Progenitor cell of endocrine pancreas (in vitro differentiated cells): Measurements from ENCODE around the gene RAD51B. TPM values are rescaled to one million over a fixed set of nuclear protein-coding genes. Genes with fewer than 3 reads are reported as not detected.
"Not testable (repeated sequence)": the region's sequence is repeated elsewhere in the genome, so short reads cannot be mapped to it uniquely, and the experiment has no call there.

Experiments used
- DNase-seq: peaks from one replicate; pipeline ENCODE4 v3.0.0; 2021; ENCODE audit warnings: low spot score; ENCODE audit not compliant: unreplicated experiment
- H3K27ac Mint-ChIP-seq: 2 replicates; pipeline ENCODE4 v1.8.0; 2021; ENCODE audit warnings: mild to moderate bottlenecking, moderate library complexity, mixed read lengths
- H3K27me3 Mint-ChIP-seq: 2 replicates; pipeline ENCODE4 v1.8.0; 2021; ENCODE audit warnings: mixed read lengths
- H3K36me3 Mint-ChIP-seq: 2 replicates; pipeline ENCODE4 v1.8.0; 2022; ENCODE audit warnings: mixed read lengths; ENCODE audit not compliant: insufficient read depth
- H3K4me1 Mint-ChIP-seq: 2 replicates; pipeline ENCODE4 v1.8.0; 2021; ENCODE audit warnings: low read depth, mixed read lengths
- H3K4me3 Mint-ChIP-seq: 2 replicates; pipeline ENCODE4 v1.8.0; 2021; ENCODE audit warnings: low read depth, mild to moderate bottlenecking, moderate library complexity, mixed read lengths
- H3K9me3 Mint-ChIP-seq: 2 replicates; pipeline ENCODE4 v1.8.0; 2021; ENCODE audit warnings: low read depth, mixed read lengths
- CTCF ChIP-seq: fragments of 200-600 bp; sonication (generic); IDR thresholded peaks from one replicate; pipeline ENCODE4 v1.5.0; 2021; ENCODE audit warnings: antibody characterized with exemption, mild to moderate bottlenecking; ENCODE audit not compliant: unreplicated experiment
- total RNA-seq: library from RNA; stranded (reverse); gene quantifications from 2 replicates; pipeline ENCODE4 v1.2.1, GENCODE V29; 2021

RAD51B gene
- total RNA-seq, 1 donor from 2014 or later, result 24.7 TPM

- no peak for TF ChIP-seq CTCF
- no peak overlapping the region for H3K4me3 Mint-ChIP-seq
- no peaks in the 10 kb centered on the region for H3K36me3 Mint-ChIP-seq
- H3K27ac Mint-ChIP-seq, result no peak overlapping the region
- DNase-seq, result no peak
- H3K27me3 Mint-ChIP-seq, result no peaks in the 10 kb centered on the region
- peaks cover 14% of the 10 kb centered on the region for H3K4me1 Mint-ChIP-seq
- no peaks in the 10 kb centered on the region for H3K9me3 Mint-ChIP-seq
These were observed 467.1 kb downstream of the RAD51B start for GRCh38 chr14:68286667-68287066.

GRCh38 chr14:68289452-68289851, 469.9 kb downstream of the RAD51B start:
- H3K4me1 Mint-ChIP-seq, result peaks cover 30% of the 10 kb centered on the region
- not testable (repeated sequence) for H3K36me3 Mint-ChIP-seq, H3K27ac Mint-ChIP-seq, H3K4me3 Mint-ChIP-seq, H3K27me3 Mint-ChIP-seq, H3K9me3 Mint-ChIP-seq, DNase-seq

- Mint-ChIP-seq H3K36me3 (no peaks in the 10 kb centered on the region), H3K4me3 (no peak overlapping the region), H3K27ac (peak overlapping the region; percentile 93), H3K4me1 (peaks cover 45% of the 10 kb centered on the region), H3K27me3 (no peaks in the 10 kb centered on the region), H3K9me3 (no peaks in the 10 kb centered on the region)
- no peak for DNase-seq
- TF ChIP-seq CTCF, result no peak
These were observed 472.2 kb downstream of the RAD51B start for GRCh38 chr14:68291820-68292219.

GRCh38 chr14:68292441-68293215, 473.0 kb downstream of the RAD51B start:
- Mint-ChIP-seq H3K4me1 (peaks cover 45% of the 10 kb centered on the region), H3K27ac (peak overlapping the region; percentile 93), H3K36me3 (no peaks in the 10 kb centered on the region)

GRCh38 chr14:68293404-68293803, 473.8 kb downstream of the RAD51B start:
- peaks cover 6% of the 10 kb centered on the region for H3K9me3 Mint-ChIP-seq
- H3K4me3 Mint-ChIP-seq, result no peak overlapping the region
- H3K4me1 Mint-ChIP-seq, result peaks cover 52% of the 10 kb centered on the region
- no peaks in the 10 kb centered on the region for H3K27me3 Mint-ChIP-seq
- H3K36me3 Mint-ChIP-seq, result peaks cover 4% of the 10 kb centered on the region
- DNase-seq, result no peak
- TF ChIP-seq CTCF, result no peak
- H3K27ac Mint-ChIP-seq, result peak overlapping the region; percentile 43

More at GRCh38 chr14:68292441-68293215, 473.0 kb downstream of the RAD51B start:
- no peaks in the 10 kb centered on the region for H3K27me3 Mint-ChIP-seq
- no peak for DNase-seq
- no peak for TF ChIP-seq CTCF
- H3K4me3 Mint-ChIP-seq, result no peak overlapping the region
- H3K9me3 Mint-ChIP-seq, result no peaks in the 10 kb centered on the region

GRCh38 chr14:68295316-68295816, 475.8 kb downstream of the RAD51B start:
- Mint-ChIP-seq H3K4me1 (peaks cover 54% of the 10 kb centered on the region), H3K27me3 (no peaks in the 10 kb centered on the region), H3K27ac (peak overlapping the region; percentile 79), H3K4me3 (no peak overlapping the region), H3K36me3 (peaks cover 8% of the 10 kb centered on the region), H3K9me3 (peaks cover 12% of the 10 kb centered on the region)
- DNase-seq, result no peak
- TF ChIP-seq CTCF, result no peak
